Gastrocnemius medialis (tissue), 4 donors: Measurements from ENCODE around the gene ZNF213. TPM values are rescaled to one million over a fixed set of nuclear protein-coding genes. Genes with fewer than 3 reads are reported as not detected.

ENCODE experiments used
- ATAC-seq, 2 donors: fragments of 150-250 bp; one replicate each; pipeline ENCODE4 v1.9.1; 2016
- DNase-seq, 2 donors: peaks; one replicate each; pipeline ENCODE4 v3.0.0-alpha.2; 2019
- H3K27ac ChIP-seq, 4 donors: fragments of 200-600 bp; sonication (generic); 1 replicate in 1 of 4; 2 replicates in 3 of 4; pipeline ENCODE4 v1.5.1; 2016 to 2018; ENCODE audit warnings: mild to moderate bottlenecking in 2 of 4, moderate library complexity in 1 of 4
- H3K27me3 ChIP-seq, 3 donors: fragments of 200-600 bp; sonication (generic) in 2 of 3; 1 replicate in 1 of 3; 2 replicates in 2 of 3; pipeline versions ENCODE4 v1.5.1 to v1.6.0; 2016 to 2019; ENCODE audit warnings: mild to moderate bottlenecking in 1 of 3, moderate library complexity in 1 of 3
- H3K36me3 ChIP-seq, 2 donors: fragments of 200-600 bp; sonication (generic) in 1 of 2; one replicate each; pipeline ENCODE4 v1.5.1; 2017 to 2018
- H3K4me1 ChIP-seq, 2 donors: fragments of 200-600 bp; sonication (generic) in 1 of 2; one replicate each; pipeline ENCODE4 v1.5.1; 2016 to 2017; ENCODE audit warnings: mild to moderate bottlenecking in 2 of 2
- H3K4me3 ChIP-seq, 4 donors: fragments of 200-600 bp; sonication (generic) in 3 of 4; 1 replicate in 1 of 4; 2 replicates in 3 of 4; pipeline ENCODE4 v1.5.1; 2016 to 2019; ENCODE audit warnings: mild to moderate bottlenecking in 2 of 4
- H3K9me3 ChIP-seq, 3 donors: fragments of 200-600 bp; sonication (generic) in 2 of 3; 1 replicate in 1 of 3; 2 replicates in 2 of 3; pipeline ENCODE4 v1.5.1; 2016 to 2019
- POLR2A ChIP-seq, 2 donors: fragments of 450-650 bp; IDR thresholded peaks; one replicate each; pipeline ENCODE4 v1.6.1; 2017; ENCODE audit warnings: antibody characterized with exemption in 2 of 2, mild to moderate bottlenecking in 2 of 2, moderate library complexity in 2 of 2
- in situ Hi-C, 4 donors: fragments of 200-750 bp; cut with MboI; loops; one replicate each; pipeline versions ENCODE4 v1.15.0 to v1.8.0; 2017; ENCODE audit warnings: low sequenced_read_pairs in 4 of 4
- intact Hi-C: fragments of 100-400 bp; cut with DNase I; formaldehyde crosslinking; loops from one replicate; pipeline ENCODE4 v1.15.1; 2023; ENCODE audit warnings: low total_unique reads
- total RNA-seq, 4 donors: library from RNA; depleted of rRNA; stranded (reverse); fragments of >200 nt; gene quantifications; one replicate each; pipeline versions ENCODE4 v1.1.0 to v1.2.3, GENCODE V29; 2016
- TF ChIP-seq, protein P1 (sequence below), 5 experiments: fragments of 450-650 bp in 3 of 5; fragments of 200-600 bp in 2 of 5; sonication (generic) in 2 of 5; IDR thresholded peaks in 4 of 5; conservative IDR thresholded peaks in 1 of 5; 1 replicate in 4 of 5; 2 replicates in 1 of 5; pipeline ENCODE4 v1.5.1; 2016 to 2019; ENCODE audit warnings: antibody characterized with exemption in 5 of 5, mild to moderate bottlenecking in 3 of 5, moderate library complexity in 3 of 5

ZNF213 gene
- total RNA-seq, 4 donors from 2014 or later: 8.9 to 18.6 (median 14.5) TPM

DNA sequence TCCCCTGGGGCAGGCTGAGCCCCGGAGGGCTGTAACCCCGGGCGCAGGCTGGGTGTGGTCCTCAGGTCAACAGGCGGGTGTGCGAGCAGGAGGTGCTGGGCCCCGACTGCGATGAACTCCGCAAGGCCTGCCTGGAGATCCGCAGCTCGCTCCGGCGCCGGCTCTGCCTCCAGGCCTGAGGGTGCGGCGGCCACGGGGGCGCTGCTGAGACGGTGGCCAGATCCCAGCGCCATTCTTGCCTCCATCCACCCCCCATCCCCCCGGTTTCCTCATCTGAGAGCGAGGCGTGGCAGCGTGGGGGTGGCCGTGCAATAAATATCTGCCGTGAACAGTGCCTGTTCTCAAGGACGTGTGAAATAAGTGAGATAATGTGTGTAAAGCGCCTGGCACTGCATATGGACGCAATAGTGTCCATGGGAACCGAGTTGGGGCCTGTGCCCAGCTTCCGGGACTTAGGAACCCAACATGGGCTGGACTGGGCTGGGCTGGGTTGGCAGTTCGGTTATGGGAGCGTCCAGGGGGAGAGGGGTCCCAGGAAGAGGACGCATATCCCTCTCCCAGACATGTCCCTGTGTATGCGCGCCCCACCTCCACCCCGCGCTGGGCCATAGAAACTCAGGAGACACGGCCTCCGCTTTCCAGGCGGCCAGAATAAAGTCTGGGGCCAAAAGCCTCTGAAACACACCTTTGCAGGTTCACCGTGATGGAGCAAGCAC lies 15.0 kb downstream of the ZNF213 start:
- TF ChIP-seq, protein P1, sequence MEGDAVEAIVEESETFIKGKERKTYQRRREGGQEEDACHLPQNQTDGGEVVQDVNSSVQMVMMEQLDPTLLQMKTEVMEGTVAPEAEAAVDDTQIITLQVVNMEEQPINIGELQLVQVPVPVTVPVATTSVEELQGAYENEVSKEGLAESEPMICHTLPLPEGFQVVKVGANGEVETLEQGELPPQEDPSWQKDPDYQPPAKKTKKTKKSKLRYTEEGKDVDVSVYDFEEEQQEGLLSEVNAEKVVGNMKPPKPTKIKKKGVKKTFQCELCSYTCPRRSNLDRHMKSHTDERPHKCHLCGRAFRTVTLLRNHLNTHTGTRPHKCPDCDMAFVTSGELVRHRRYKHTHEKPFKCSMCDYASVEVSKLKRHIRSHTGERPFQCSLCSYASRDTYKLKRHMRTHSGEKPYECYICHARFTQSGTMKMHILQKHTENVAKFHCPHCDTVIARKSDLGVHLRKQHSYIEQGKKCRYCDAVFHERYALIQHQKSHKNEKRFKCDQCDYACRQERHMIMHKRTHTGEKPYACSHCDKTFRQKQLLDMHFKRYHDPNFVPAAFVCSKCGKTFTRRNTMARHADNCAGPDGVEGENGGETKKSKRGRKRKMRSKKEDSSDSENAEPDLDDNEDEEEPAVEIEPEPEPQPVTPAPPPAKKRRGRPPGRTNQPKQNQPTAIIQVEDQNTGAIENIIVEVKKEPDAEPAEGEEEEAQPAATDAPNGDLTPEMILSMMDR (IDR thresholded peaks at IDR 0.05 in 4 of 5, conservative IDR thresholded peaks at IDR 0.05 in 1 of 5): peak in 3 of 5 experiments; percentile 15 to 39 (median 33)
- TF ChIP-seq POLR2A (IDR thresholded peaks at IDR 0.05): no peak
- in situ Hi-C loops: no loop called here
- ATAC-seq: peak; percentile 11 to 16
- no peaks in the 10 kb centered on the region for H3K9me3 ChIP-seq
- H3K27me3 ChIP-seq: peaks cover 9 to 22% (median 11%) of the 10 kb centered on the region in 3 donors
- H3K36me3 ChIP-seq: no peaks in the 10 kb centered on the region
- intact Hi-C loops: loop anchor here (1.0 to 10.0 kb wide), 5 partner anchors 9 to 355 kb away; partner anchors contain the start of genes CLUAP1 and FLYWCH2
- H3K4me3 ChIP-seq: peak overlapping the region; percentile 67 to 87 (median 67)
- no peak for DNase-seq
- peaks cover 15 to 21% of the 10 kb centered on the region in 2 donors for H3K4me1 ChIP-seq
- peak overlapping the region; percentile 68 to 78 (median 72) for H3K27ac ChIP-seq

DNA sequence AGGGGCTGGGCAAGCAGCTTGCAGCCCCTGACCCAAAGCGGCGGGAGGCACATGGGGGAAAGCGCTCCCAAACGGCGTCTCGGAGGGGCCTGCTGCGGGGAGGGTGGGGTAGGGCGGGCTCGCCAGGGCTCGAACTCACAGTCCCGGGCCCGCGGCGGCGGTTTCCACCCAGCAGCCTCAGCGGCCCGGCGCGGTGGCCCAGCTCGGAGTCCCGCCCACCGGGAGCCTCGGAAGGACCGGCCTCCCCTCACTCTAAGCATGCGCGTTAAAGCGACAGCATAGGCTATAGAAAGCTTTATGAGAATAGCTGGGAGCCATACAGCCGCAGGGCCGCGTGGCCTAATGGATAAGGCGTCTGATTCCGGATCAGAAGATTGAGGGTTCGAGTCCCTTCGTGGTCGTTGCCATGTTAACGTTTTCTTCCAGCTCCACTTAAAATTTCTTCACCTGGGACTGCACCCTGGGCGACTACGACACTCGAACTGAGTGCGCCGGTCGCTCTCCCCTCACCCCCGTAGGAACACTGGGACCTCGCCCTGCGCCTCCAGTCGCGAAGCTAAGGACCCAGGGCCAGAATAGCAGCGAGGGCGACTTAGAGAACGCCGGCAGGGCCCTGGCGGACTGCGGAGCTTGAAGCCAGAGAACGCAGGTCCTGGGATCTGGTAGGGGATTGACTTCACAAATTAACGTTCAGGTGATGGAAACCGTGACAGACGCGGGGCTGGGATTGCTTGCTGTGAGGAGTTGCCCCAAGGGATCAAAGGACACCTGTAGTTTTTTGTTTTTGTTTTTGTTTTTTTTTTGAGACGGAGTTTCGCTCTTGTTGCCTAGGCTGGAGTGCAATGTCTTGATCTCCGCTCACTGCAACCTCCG lies 15.8 kb downstream of the ZNF213 start:
- Histone ChIP-seq H3K9me3 (no peaks in the 10 kb centered on the region), H3K27ac (peak overlapping the region; percentile 68 to 78 (median 72)), H3K4me3 (peak overlapping the region; percentile 67 to 87 (median 67)), H3K4me1 (peaks cover 13% of the 10 kb centered on the region in 2 donors), H3K27me3 (peaks cover 9 to 22% (median 11%) of the 10 kb centered on the region in 3 donors), H3K36me3 (no peaks in the 10 kb centered on the region)
- TF ChIP-seq, protein P1 (IDR thresholded peaks at IDR 0.05 in 4 of 5, conservative IDR thresholded peaks at IDR 0.05 in 1 of 5): no peak
- no peak for TF ChIP-seq POLR2A (IDR thresholded peaks at IDR 0.05)
- intact Hi-C loops: loop anchor here (1.0 to 10.0 kb wide), 4 partner anchors 8 to 354 kb away; partner anchors contain the start of gene CLUAP1
- DNase-seq: peak; percentile 77 to 88
- in situ Hi-C loops: no loop called here
- ATAC-seq: peak; percentile 83 to 86

GRCh38 chr16:3152027-3152276 lies 17.1 kb downstream of the ZNF213 start:
- TF ChIP-seq, protein P1 (IDR thresholded peaks at IDR 0.05 in 4 of 5, conservative IDR thresholded peaks at IDR 0.05 in 1 of 5): no peak
- no peak for TF ChIP-seq POLR2A (IDR thresholded peaks at IDR 0.05)
- no peak for DNase-seq
- in situ Hi-C loops: no loop called here
- intact Hi-C loops: loop anchor here (1.0 to 10.0 kb wide), 2 partner anchors 14 to 353 kb away; partner anchors contain the start of gene CLUAP1
- Histone ChIP-seq H3K4me1 (peaks cover 10 to 13% of the 10 kb centered on the region in 2 donors), H3K27me3 (peaks cover 12 to 27% (median 19%) of the 10 kb centered on the region in 3 donors), H3K9me3 (no peaks in the 10 kb centered on the region), H3K4me3 (peak overlapping the region; percentile 19 to 67 (median 41)), H3K36me3 (no peaks in the 10 kb centered on the region), H3K27ac (peak overlapping the region in 3 of 4 donors; percentile 30 to 52 (median 35))
- ATAC-seq: no peak

- intact Hi-C loops (loop anchor here (1.0 to 10.0 kb wide), 2 partner anchors 14 to 352 kb away; partner anchors contain the start of gene CLUAP1), in situ Hi-C loops (no loop called here)
- H3K9me3 ChIP-seq: no peaks in the 10 kb centered on the region
- peak overlapping the region; percentile 40 to 67 (median 42) for H3K4me3 ChIP-seq
- H3K27ac ChIP-seq: peak overlapping the region; percentile 11 to 52 (median 32)
- DNase-seq (peak; percentile 66 to 81), ATAC-seq (peak; percentile 40 to 49)
- H3K36me3 ChIP-seq: no peaks in the 10 kb centered on the region
- H3K4me1 ChIP-seq: peaks cover 10 to 13% of the 10 kb centered on the region in 2 donors
- no peak for TF ChIP-seq POLR2A (IDR thresholded peaks at IDR 0.05)
- TF ChIP-seq, protein P1 (IDR thresholded peaks at IDR 0.05 in 4 of 5, conservative IDR thresholded peaks at IDR 0.05 in 1 of 5): peak in 4 of 5 experiments; percentile 18 to 46 (median 35)
- H3K27me3 ChIP-seq: peaks cover 17 to 32% (median 24%) of the 10 kb centered on the region in 3 donors
Measured at GRCh38 chr16:3152277-3152990, 17.6 kb downstream of the ZNF213 start.
